Endothelial cell of hepatic sinusoid (primary cell): ENCODE results near the gene PCDHGB2.
"Not testable (repeated sequence)": the region's sequence is repeated elsewhere in the genome, so short reads cannot be mapped to it uniquely, and the experiment has no call there.

Experiments
- in situ Hi-C: cut with HindIII; loops from 2 replicates; pipeline ENCODE4 v1.10.0; 2017; ENCODE audit warnings: low sequenced_read_pairs

PCDHGB2 gene

GRCh38 chr5:141383345-141383744, 23.6 kb downstream of the PCDHGB2 start:
- in situ Hi-C loops = no loop called here

DNA sequence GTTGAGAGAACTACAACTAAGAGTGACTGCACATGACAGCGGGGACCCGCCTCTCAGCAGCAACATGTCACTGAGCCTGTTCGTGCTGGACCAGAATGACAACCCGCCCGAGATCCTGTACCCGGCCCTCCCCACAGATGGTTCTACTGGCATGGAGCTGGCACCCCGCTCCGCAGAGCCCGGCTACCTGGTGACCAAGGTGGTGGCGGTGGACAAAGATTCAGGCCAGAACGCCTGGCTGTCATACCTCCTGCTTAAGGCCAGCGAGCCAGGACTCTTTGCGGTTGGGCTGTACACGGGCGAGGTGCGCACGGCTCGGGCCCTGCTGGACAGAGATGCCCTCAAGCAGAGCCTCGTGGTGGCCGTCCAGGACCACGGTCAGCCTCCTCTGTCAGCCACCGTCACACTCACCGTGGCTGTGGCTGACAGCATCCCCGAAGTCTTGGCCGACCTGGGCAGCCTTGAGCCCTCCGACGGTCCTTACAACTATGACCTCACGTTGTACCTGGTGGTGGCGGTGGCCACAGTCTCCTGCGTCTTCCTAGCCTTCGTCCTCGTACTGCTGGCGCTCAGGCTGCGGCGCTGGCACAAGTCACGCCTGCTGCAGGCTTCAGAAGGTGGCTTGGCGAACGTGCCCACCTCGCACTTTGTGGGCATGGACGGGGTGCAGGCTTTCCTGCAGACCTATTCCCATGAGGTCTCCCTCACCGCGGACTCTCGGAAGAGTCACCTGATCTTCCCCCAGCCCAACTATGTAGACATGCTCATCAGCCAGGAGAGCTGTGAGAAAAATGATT, 24.9 kb downstream of the PCDHGB2 start:
- in situ Hi-C loops = no loop called here

- in situ Hi-C loops = not testable (repeated sequence)
Observed at GRCh38 chr5:141387557-141388311, 27.9 kb downstream of the PCDHGB2 start, which contains the start of gene PCDHGB4. Gene PCDHGB4 (plus strand): TSS chr5:141387698. CDS start chr5:141387885, 187 bp downstream.

- in situ Hi-C loops = no loop called here
Observed at GRCh38 chr5:141388661-141389060, 28.9 kb downstream of the PCDHGB2 start.

DNA sequence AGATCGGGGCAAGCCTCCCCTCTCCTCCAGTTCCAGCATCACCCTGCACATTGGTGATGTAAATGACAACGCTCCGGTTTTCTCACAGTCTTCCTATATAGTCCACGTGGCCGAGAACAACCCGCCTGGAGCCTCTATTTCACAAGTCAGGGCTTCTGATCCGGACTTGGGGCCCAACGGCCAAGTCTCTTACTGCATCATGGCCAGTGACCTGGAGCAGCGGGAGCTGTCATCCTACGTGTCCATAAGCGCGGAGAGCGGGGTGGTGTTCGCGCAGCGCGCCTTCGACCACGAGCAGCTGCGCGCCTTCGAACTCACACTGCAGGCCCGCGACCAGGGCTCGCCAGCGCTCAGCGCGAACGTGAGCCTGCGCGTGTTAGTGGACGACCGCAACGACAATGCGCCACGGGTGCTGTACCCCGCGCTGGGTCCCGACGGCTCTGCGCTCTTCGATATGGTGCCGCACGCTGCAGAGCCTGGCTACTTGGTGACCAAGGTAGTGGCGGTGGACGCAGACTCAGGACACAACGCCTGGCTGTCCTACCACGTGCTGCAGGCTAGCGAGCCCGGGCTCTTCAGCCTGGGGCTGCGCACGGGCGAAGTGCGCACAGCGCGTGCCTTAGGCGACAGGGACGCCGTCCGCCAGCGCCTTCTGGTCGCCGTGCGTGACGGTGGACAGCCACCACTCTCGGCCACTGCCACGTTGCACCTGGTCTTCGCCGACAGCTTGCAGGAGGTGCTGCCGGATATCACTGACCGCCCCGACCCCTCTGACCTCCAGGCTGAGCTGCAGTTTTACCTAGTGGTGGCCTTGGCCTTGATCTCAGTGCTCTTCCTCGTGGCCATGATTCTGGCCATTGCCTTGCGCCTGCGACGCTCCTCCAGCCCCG, 29.6 kb downstream of the PCDHGB2 start:
- in situ Hi-C loops = loop anchor here (5.0 kb wide), 1 partner anchor 62 kb away; no protein-coding TSS in a partner anchor

DNA sequence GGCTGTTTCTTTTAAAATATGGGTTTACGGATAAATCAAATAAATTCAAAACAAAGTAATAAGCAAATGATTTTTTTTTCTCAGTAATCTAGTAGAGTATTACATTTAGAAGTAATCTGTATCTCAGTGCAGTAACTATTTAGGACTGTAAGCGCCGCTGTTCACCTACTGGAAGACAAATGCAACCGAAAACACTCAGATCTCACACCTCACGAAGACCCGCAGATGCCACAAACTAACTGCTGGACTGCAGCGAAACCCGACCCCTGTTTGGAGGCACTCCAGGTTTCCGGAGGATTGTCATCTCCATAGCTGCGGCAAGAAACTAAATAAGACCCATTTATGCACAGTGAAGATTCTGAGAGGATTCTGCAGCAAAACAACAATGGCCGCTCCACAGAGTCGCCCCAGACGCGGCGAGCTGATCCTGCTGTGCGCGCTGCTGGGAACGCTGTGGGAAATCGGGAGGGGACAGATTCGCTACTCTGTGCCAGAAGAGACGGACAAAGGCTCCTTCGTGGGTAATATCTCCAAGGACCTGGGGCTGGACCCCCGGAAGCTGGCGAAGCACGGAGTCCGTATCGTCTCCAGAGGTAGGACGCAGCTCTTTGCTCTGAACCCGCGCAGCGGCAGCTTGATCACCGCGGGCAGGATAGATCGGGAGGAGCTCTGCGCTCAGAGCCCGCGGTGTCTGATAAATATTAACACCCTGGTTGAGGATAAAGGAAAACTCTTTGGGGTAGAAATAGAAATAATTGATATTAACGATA, 32.8 kb downstream of the PCDHGB2 start, which contains the start of gene PCDHGA8:
TSS of gene PCDHGA8 (plus strand) at position 205 of the 770 bp plus-strand sequence. CDS start at position 386, 181 bp downstream.
- in situ Hi-C loops = loop anchor here (5.0 kb wide), 1 partner anchor 65 kb away; no protein-coding TSS in a partner anchor

DNA sequence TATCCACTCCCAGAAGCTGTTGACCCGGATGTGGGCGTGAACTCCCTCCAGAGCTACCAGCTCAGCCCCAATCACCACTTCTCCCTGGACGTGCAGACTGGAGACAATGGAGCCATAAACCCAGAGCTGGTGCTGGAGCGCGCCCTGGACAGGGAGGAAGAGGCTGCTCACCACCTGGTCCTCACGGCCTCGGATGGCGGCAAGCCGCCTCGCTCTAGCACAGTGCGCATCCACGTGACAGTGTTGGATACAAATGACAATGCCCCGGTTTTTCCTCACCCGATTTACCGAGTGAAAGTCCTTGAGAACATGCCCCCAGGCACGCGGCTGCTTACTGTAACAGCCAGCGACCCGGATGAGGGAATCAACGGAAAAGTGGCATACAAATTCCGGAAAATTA, 33.5 kb downstream of the PCDHGB2 start:
- in situ Hi-C loops = loop anchor here (5.0 kb wide), 1 partner anchor 66 kb away; no protein-coding TSS in a partner anchor

- in situ Hi-C loops = loop anchor here (5.0 kb wide), 1 partner anchor 67 kb away; no protein-coding TSS in a partner anchor
Observed at GRCh38 chr5:141394401-141395187, 34.8 kb downstream of the PCDHGB2 start.

GRCh38 chr5:141397756-141398551, 38.2 kb downstream of the PCDHGB2 start, which contains the start of gene PCDHGB5:
Gene PCDHGB5 (plus strand): TSS chr5:141397947. CDS start chr5:141398128, 181 bp downstream.
- in situ Hi-C loops = not testable (repeated sequence)

- in situ Hi-C loops = no loop called here
Observed at GRCh38 chr5:141398608-141399007, 38.8 kb downstream of the PCDHGB2 start.

GRCh38 chr5:141399555-141400258, 39.9 kb downstream of the PCDHGB2 start:
- in situ Hi-C loops = no loop called here

DNA sequence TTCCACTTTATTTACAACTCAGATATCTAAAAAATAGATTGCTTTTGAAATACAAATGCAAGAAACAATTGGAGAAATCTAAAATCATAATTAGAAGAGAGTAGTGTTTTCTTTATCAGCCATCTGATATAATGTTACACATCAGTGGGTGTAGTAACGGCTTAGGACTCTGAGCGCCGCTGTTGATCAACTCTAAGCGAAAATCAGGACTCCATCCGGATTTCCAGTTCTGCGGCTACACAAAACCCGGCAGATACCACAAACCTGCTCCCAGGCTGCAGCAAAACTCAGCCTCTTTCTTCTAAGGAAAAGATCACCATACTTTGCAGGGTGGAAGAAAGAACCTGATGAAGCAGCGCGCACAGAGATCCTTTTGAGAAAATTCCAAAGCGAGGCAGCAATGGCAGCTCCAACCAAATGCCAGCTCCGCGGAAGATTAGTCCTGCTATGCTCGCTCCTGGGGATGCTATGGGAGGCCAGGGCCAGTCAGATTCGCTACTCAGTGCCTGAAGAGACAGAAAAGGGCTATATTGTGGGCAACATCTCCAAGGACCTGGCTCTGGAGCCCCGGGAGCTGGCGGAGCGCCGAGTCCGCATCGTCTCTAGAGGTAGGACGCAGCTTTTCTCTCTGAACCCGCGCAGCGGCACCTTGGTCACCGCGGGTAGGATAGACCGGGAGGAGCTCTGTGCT, 42.9 kb downstream of the PCDHGB2 start, which contains the start of gene PCDHGA9:
TSS of gene PCDHGA9 (plus strand) at position 226 of the 691 bp plus-strand sequence. CDS start at position 401, 175 bp downstream.
- in situ Hi-C loops = no loop called here

DNA sequence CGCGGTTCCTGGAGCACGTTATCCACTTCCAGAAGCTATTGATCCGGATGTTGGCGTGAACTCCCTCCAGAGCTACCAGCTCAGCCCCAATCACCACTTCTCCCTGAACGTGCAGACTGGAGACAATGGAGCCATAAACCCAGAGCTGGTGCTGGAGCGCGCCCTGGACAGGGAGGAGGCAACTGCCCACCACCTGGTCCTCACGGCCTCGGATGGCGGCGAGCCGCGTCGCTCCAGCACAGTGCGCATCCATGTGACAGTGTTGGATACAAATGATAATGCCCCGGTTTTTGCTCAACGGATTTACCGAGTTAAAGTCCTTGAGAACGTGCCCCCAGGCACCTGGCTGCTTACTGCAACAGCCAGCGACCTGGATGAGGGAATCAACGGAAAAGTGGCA, 43.6 kb downstream of the PCDHGB2 start:
- in situ Hi-C loops = no loop called here

- in situ Hi-C loops = loop anchor here (5.0 kb wide), 1 partner anchor 34 kb away; no protein-coding TSS in a partner anchor
Observed at GRCh38 chr5:141407790-141408505, 48.2 kb downstream of the PCDHGB2 start, which contains the start of gene PCDHGB6. Gene PCDHGB6 (plus strand): TSS chr5:141408021. CDS start chr5:141408203, 182 bp downstream.

- in situ Hi-C loops = loop anchor here (5.0 kb wide), 1 partner anchor 33 kb away; no protein-coding TSS in a partner anchor
Observed at GRCh38 chr5:141409598-141410306, 50.0 kb downstream of the PCDHGB2 start.
